NOMO-1 treated with dmso at 0.1 percent for 144 hours (cell line): ENCODE measurements around the gene GH1.
"Not testable (repeated sequence)": the region's sequence is repeated elsewhere in the genome, so short reads cannot be mapped to it uniquely, and the experiment has no call there.

Source experiments
- DNase-seq: peaks from one replicate; lab custom pipeline; 2025; ENCODE audit not compliant: unreplicated experiment; lab: John Stamatoyannopoulos, UW

GH1 gene

DNA sequence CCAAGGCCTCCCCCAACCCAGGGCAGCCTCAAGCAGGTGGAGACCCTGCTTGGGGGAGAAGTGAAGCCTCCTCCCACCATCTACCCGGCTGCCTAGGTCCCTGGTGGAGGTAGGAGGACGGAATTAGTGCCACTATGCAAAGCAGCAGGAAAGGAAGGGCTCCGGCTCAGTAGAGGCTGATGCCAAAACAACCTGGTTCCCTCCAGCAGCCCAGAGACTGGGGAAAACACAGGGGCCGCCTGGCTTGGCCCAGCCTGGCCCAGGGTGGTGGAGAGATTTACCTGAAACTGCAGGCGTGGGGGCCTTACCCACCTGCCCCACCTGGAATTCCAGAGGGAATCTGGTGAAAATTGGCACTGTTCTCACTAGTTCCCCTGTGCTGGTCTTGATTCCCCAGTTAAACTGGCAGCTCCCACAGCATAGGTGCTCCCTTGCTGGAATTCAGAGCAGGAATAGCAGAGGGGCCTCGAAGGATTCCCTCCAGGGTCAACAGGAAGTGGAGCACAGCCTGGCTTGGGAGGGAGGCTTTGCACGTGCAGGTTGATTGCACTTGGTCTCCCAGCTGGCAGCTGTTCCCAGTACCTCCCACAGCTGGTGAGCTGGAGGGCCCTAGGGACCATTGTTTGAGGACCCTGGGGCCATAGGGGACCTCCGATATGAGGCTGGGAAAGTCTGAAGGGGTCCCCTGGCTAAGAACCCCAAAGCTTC, 9.0 kb upstream of the GH1 start:
- DNase-seq = no peak

DNA sequence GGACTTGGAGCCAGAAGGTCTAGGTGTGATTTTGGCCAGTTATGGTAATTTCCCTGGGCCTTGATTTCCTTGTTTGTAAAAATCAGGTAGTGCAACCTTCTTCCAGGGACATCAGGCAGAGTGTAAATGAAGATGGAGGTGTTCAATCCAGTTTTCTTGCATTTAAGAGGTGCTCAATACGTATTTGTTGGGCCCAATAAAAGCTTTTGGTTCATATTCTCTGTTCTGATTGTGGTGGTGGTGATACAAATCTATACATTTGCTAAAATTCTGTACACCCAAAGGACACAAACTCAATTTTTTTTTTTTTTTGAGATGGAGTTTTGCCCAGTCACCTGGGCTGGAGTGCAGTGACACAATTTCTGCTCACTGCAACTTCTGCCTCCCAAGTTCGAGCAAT, 7.5 kb upstream of the GH1 start:
- DNase-seq = no peak

DNA sequence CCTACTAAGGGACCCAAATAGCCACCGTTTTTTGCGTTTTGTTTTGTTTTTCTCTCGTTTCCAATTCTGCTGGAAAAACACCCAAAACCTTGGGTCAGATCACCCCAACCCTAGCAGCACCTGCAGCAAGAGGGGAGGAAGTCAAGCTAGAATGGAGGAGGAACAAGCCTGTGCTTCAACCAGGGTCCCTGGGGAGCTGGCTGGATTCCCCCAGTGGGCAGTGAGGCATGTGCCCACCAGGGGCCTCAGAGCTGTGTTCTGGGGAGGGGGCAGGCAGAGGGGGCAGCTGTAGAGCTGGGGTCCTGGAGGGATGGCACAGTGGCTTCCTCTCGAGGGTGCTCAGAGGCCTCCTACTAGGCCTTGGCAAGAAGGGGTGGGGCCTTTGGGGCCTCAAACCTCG, 7.0 kb upstream of the GH1 start:
- DNase-seq = no peak

DNA sequence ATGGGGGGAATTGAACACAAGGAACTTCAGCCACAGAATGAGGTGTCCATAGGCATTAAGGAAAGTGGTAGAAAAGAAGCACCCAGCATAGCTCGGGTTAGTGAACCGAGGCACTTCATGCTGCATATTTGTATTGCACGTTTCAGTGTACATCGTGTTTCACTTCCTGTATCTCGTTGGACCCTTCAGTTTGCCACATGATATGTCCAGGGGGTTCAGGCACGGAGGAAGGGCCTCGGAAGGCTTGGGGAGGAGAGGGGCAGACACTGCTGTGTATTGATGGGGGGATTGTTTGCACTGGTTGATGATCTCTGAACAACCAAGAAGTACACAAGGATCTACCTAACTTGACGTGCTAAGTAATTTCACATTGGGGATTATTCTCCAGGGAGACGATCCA, 3.8 kb upstream of the GH1 start:
- not testable (repeated sequence) for DNase-seq

DNA sequence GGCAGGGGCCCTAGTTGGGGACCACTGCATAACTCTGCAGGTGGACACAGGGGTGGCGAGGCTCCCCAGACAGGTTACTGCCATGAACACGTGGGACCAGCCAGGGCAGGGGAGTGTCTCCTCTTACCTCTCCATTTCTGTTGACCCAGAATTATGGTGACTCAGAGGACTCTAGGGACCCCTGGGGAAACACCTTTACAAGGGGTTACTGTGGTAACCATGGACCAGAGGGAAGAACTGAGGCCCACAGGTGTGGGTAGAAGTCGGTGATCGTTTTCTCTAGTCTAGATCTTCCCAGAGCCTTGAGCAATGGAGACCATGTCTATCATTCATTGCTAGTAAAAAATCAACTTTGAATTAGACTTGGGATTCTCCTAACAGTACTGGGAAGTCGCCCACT, 2.1 kb upstream of the GH1 start:
- not testable (repeated sequence) for DNase-seq

DNA sequence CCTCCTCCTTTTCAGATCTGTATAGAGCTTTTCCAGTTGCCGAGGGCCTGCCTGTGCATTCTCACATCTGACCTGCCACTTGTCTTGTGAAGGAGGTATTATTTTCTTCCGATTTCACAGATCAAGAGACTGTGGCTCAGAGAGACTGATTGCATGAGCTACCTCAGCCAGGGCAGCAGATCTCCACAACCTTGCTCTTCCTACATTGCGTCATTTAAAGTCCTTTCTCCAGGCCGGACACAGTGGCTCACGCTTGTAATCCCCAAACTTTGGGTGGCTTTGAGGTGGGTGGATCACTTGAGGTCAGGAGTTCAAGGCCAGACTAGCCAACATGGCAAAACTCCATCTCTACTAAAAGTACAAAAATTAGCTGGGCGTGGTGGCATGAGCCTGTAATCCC, 1.4 kb upstream of the GH1 start:
- DNase-seq = not testable (repeated sequence)

DNA sequence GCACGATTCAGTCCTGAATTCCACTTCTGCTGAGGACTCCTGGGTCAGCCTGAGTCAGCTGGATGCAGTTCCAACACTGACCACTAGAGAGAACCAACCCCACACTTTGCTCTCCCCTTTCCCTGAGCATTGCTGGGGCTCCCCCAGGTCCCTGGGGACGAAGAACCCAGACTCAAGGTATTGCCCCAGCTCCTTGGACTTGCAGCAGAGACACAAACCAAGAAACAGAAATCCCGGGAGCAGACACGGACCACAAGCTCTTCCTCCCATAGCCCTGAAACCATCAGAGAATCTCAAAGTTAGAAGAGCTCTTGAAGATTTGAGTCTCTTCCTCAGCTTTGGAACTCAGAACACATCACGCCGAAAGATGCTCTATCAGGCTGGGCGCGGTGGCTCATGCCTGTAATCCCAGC, 678 bp upstream of the GH1 start:
- DNase-seq = no peak

DNA sequence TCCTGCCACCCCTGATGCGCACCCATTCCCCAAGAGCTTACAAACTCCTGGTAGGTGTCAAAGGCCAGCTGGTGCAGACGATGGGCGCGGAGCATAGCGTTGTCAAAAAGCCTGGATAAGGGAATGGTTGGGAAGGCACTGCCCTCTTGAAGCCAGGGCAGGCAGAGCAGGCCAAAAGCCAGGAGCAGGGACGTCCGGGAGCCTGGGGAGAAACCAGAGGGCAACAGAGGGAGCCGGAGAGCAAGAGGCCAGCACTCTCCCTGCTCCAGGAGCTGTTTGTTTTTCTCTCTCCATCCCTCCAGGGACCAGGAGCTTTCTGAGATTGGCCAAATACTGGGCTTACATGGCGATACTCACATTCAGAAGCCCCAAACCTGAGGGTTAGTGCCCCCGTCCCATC, 334 bp downstream of the GH1 start:
- DNase-seq = no peak

DNA sequence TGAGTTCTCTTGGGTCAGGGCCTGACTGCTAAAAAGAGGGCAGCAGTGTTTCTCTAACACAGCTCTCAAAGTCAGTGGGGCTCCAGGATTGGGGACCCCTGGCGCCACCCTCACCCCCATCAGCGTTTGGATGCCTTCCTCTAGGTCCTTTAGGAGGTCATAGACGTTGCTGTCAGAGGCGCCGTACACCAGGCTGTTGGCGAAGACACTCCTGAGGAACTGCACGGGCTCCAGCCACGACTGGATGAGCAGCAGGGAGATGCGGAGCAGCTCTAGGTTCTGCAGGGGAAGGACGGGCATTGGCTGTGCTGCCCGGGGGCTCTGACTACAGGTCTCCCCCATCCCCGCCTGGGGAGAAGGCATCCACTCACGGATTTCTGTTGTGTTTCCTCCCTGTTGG, 993 bp downstream of the GH1 start:
- DNase-seq = no peak

DNA sequence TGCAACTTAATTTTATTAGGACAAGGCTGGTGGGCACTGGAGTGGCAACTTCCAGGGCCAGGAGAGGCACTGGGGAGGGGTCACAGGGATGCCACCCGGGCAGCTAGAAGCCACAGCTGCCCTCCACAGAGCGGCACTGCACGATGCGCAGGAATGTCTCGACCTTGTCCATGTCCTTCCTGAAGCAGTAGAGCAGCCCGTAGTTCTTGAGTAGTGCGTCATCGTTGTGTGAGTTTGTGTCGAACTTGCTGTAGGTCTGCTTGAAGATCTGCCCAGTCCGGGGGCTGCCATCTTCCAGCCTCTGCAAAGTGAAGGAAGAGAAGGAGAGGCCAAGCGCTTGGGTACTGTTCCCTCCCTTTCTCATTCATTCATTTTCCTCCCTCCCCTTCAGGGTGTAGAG, 1.4 kb downstream of the GH1 start:
- DNase-seq = not testable (repeated sequence)

DNA sequence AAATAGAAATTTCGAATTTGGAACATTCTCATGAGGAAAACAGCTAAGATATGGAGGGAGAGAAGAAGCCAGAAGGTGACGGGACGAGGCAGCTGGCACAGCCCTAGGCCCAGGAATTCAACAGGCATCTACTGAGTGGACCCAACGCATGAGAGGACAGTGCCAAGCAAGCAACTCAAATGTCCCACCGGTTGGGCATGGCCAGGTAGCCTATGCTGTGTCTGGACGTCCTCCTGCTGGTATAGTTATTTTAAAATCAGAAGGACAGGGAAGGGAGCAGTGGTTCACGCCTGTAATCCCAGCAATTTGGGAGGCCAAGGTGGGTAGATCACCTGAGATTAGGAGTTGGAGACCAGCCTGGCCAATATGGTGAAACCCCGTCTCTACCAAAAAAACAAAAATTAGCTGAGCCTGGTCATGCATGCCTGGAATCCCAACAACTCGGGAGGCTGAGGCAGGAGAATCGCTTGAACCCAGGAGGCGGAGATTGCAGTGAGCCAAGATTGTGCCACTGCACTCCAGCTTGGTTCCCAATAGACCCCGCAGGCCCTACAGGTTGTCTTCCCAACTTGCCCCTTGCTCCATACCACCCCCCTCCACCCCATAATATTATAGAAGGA, 2.0 kb downstream of the GH1 start:
- no peak for DNase-seq

DNA sequence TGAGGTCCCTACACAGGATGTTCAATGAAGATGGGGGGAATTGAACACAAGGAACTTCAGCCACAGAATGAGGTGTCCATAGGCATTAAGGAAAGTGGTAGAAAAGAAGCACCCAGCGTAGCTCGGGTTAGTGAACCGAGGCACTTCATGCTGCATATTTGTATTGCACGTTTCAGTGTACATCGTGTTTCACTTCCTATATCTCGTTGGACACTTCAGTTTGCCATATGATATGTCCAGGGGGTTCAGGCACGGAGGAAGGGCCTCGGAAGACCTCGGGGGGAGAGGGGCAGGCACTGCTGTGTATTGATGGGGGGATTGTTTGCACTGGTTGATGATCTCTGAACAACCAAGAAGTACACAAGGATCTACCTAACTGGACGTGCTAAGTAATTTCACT, 2.9 kb downstream of the GH1 start:
- DNase-seq = not testable (repeated sequence)

DNA sequence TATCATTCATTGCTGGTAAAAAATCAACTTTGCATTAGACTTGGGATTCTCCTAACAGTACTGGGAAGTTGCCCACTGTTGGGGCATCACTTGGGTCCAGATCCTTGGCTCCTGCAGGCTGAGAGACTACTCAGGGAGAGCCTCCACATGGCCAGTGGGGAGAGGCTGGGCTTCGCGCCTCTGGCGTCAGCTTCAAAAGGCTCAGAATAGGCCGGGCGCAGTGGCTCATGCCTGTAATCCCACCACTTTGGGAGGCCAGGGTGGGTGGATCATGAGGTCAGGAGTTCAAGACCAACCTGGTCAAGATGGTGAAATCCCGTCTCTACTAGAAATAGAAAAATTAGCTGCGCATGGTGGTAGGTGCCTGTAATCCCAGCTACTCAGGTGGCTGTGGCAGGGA, 4.2 kb downstream of the GH1 start:
- no peak for DNase-seq

DNA sequence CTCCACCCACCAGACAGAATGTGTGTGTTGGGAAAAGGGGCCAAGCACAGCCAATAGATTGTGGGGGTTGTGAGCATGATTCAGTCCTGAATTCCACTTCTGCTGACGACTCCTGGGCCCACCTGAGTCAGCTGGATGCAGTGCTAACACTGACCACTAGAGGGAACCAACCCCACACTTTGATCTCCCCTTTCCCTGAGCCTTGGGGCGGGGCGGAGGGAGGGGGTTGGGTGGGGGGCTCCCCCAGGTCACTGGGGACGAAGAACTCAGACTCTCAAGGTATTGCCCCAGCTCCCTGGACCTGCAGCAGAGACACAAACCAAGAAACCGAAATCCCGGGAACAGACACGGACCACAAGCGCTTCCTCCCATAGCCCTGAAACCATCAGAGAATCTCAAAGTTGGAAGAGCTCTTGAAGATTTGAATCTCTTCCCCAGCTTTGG, 7.0 kb downstream of the GH1 start:
- DNase-seq = no peak

DNA sequence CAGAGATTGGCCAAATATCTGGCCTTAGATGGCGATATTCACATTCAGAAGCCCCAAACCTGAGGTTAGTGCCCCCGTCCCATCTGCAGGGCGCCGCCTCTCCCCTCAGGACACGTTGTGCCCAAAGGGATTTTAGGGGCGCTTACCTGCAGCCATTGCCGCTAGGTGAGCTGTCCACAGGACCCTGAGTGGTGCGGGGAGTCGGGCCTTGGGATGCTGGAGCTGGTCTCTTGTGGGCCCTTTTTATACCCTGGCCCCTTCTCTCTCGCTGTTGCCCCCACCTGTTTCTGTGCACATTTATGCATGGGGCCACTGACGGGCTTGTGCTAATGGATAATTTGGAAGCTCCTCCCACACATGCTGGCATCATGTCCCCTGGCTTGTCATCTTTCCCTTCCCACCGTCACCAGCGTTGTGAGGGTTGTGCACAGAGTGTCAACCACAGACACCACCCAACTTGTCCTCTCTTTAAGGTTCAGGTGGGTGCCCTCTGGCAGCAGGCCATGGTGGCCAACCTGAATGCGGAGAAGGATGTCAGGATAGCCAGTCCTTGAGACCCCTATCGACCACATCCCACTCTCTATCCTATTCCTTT, 7.5 kb downstream of the GH1 start, which contains the start of gene CSHL1:
TSS of gene CSHL1 (minus strand) at position 218 of the 595 bp plus-strand sequence. CDS start at position 156, 62 bp downstream.
- no peak for DNase-seq

DNA sequence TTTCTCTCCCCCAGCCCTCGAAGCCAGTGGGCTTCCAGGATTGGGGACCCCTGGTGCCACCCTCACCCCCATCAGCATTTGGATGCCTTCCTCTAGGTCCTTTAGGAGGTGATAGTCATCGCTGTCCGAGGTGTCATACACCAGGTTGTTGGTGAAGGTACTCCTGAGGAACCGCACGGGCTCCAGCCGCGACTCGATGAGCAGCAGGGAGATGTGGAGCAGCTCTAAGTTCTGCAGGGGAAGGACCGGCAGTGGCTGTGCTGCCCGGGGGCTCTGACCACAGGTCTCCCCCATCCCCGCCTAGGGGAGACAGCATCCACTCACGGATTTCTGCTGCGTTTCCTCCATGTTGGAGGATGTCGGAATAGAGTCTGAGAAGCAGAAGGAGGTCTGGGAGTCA, 8.5 kb downstream of the GH1 start:
- DNase-seq = no peak

DNA sequence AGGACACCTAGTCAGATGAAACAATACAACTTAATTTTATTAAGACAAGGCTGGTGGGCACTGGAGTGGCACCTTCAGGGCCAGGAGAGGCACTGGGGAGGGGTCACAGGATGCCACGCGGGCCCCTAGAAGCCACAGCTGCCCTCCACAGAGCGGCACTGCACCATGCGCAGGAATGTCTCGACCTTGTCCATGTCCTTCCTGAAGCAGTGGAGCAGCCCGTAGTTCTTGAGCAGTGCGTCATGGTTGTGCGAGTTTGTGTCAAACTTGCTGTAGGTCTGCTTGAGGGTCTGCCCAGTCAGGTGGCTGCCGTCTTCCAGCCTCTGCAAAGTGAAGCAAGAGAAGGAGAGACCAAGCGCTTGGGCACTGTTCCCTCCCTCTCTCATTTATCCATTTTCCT, 9.1 kb downstream of the GH1 start:
- DNase-seq = not testable (repeated sequence)

DNA sequence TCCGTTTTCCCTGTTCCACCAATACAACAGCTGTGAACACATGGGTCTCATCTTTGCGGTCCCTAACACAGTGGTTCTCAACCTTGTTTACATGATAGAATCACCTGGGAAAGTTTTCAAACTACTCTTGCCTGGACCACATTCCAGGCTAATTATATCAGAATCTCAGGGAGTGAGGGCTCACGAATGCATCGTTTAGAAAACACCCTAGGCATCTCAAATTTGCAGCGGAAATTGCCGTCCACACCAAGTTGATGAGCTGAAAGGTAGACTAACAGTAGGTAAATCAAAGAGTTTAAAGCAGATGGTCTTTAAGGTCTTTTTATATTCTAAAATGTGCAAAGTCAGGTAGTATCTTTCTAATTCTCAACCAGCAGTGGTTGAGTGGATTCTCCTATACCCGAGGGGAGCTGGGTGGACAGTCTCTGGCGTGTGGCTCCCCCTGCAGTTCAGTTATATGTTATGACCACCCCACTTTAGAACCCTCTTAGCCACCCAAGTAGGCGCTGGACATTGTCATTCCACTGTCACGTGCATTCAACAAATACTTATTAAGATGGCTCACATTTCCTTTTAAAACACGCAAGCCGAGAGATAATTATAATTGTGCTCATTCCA, 11.4 kb downstream of the GH1 start:
- not testable (repeated sequence) for DNase-seq

DNA sequence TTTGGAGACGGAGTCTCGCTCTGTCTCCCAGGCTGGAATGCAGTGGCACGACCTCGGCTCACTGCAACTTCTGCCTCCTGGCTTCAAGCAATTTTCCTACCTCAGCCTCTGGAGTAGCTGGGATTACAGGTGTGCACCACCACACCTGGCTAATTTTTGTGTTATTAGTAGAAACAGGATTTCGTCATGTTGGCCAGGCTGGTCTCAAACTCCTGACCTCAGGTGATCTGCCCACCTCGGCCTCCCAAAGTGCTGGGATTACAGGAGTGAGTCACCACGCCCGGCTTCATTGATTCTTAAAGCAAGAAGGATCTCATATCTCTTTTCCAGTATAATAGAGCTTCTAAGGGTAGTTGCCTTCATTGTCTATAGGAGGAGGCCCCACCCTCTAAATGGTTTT, 13.8 kb downstream of the GH1 start:
- DNase-seq = not testable (repeated sequence)

DNA sequence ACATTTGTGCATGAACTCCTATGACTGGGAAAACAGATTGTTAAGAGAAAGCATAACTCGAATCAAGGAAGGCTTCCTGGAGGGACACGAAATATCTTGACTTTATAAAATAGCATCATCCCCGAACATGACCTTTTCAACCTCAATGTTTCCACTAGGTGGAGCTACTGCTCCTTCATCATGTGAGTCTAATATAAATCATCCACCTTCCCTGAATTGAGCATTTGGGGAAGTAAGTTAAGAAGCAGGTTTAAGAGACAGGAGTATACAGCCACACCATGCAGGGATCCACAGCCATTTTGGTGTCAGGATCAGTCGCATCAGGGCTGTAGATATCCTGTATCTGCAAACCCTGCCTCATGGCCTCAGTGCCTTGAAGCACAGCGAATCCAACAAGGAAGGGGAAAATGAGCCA, 14.8 kb downstream of the GH1 start:
- not testable (repeated sequence) for DNase-seq

DNA sequence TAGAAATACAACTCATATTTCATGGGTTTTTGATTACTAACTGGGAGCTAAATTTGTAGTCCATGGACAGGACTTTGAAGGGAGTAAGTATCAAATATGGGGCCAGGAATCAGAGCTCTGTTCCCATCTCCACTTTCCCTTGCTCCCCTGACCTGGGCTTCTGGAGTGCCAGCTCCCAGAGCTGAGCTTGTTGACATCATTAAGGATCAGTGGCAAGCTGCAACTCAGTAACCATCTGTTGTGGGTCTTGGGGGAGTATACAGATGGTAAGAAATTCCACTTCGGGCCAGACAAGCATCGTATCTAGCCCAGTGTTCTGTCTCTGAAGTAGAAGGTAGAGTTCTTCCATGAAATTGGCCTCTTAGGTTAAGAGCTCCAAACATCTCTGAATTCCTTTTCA, 16.7 kb downstream of the GH1 start:
- DNase-seq = not testable (repeated sequence)
